OCI-LY1 (cell line): ENCODE measurements around the gene C3orf70.

Experiments used
- H2AFZ ChIP-seq: fragments of 200-600 bp; sonication (generic), shearing (Covaris generic); 2 replicates; pipeline ENCODE4 v1.6.0; 2014; ENCODE audit warnings: antibody characterized with exemption, mild to moderate bottlenecking, low read length
- H3F3A ChIP-seq: fragments of 200-600 bp; sonication (generic), shearing (Covaris generic); 2 replicates; pipeline ENCODE4 v1.6.0; 2014; ENCODE audit warnings: mild to moderate bottlenecking, antibody characterized with exemption, low read length, moderate library complexity; ENCODE audit not compliant: insufficient read depth
- H3K27ac ChIP-seq: fragments of 200-600 bp; sonication (generic); 2 replicates; pipeline ENCODE4 v1.5.1; 2014; ENCODE audit warnings: low read length, mixed run types, mild to moderate bottlenecking, low read depth; ENCODE audit not compliant: poor library complexity, severe bottlenecking
- H3K27me3 ChIP-seq: fragments of 200-600 bp; sonication (generic); 2 replicates; pipeline ENCODE4 v1.6.0; 2014; ENCODE audit warnings: antibody characterized with exemption, mild to moderate bottlenecking, low read length, moderate library complexity; ENCODE audit not compliant: insufficient read depth
- H3K36me3 ChIP-seq: fragments of 200-600 bp; sonication (generic); 2 replicates; pipeline ENCODE4 v1.6.1; 2014; ENCODE audit warnings: mild to moderate bottlenecking, antibody characterized with exemption, low read length, moderate library complexity, mixed read lengths; ENCODE audit not compliant: insufficient read depth
- H3K4me1 ChIP-seq: fragments of 200-600 bp; sonication (generic); 2 replicates; pipeline ENCODE4 v1.5.1; 2014; ENCODE audit warnings: mild to moderate bottlenecking, low read length, moderate library complexity; ENCODE audit not compliant: insufficient read depth, severe bottlenecking
- H3K4me2 ChIP-seq: fragments of 200-600 bp; sonication (generic), shearing (Covaris generic); 2 replicates; pipeline ENCODE4 v1.6.1; 2014; ENCODE audit warnings: low read length
- H3K4me3 ChIP-seq: fragments of 200-600 bp; sonication (generic); 2 replicates; pipeline ENCODE4 v1.5.1; 2014; ENCODE audit warnings: low read length, low read depth, mild to moderate bottlenecking, mixed read lengths; ENCODE audit not compliant: poor library complexity, severe bottlenecking
- H3K79me2 ChIP-seq: fragments of 200-600 bp; shearing (Covaris generic); 2 replicates; pipeline ENCODE4 v1.6.1; 2016; ENCODE audit warnings: mixed run types, low read length, mixed read lengths; ENCODE audit not compliant: insufficient read depth
- H3K9ac ChIP-seq: fragments of 200-600 bp; sonication (generic), shearing (Covaris generic); 2 replicates; pipeline ENCODE4 v1.6.1; 2014; ENCODE audit warnings: mild to moderate bottlenecking, low read length, mixed read lengths
- H3K9me2 ChIP-seq: fragments of 200-600 bp; sonication (generic), shearing (Covaris generic); 2 replicates; pipeline ENCODE4 v1.6.1; 2014; ENCODE audit warnings: low read depth, mild to moderate bottlenecking, low read length, mixed read lengths
- H3K9me3 ChIP-seq: fragments of 200-600 bp; shearing (Covaris generic); 2 replicates; pipeline ENCODE4 v1.6.1; 2014; ENCODE audit warnings: low read length, mixed read lengths
- H4K20me1 ChIP-seq: fragments of 200-600 bp; sonication (generic), shearing (Covaris generic); 2 replicates; pipeline ENCODE4 v1.6.0; 2016; ENCODE audit warnings: mild to moderate bottlenecking, low read length; ENCODE audit not compliant: insufficient read depth
- EZH2 ChIP-seq: fragments of 200-600 bp; sonication (generic), shearing (Covaris generic); IDR thresholded peaks from 2 replicates; pipeline ENCODE4 v1.8.0; 2017; ENCODE audit warnings: borderline replicate concordance, mixed run types, mild to moderate bottlenecking, antibody characterized with exemption, low read length, moderate library complexity, mixed read lengths
- TF ChIP-seq, protein P1 (sequence below): fragments of 200-600 bp; sonication (generic), shearing (Covaris generic); IDR thresholded peaks from 2 replicates; pipeline ENCODE4 v1.5.1; 2017; ENCODE audit warnings: mild to moderate bottlenecking, antibody characterized with exemption, low read length, moderate library complexity, mixed read lengths

Gene C3orf70

DNA sequence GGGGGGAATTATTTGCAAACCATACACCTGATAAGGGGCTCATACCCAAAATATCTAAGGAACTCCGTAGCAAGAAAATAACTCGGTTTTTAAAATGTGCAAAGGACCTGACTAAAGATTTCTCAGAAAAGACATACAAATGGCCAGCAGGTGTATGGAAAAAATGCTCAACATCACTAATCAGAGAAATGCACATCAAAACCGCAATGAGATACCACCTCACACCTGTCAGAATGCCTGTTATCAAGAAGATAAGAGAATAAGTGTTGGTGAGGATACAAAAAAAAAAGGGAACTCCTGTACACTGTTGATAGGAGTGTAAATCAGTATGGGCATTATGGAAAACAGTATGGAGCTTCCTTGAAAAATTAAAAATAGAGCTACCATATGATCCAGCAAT, 89.4 kb downstream of the C3orf70 start:
- Histone ChIP-seq H3K27ac (no peak overlapping the region), H3K4me3 (no peak overlapping the region)

GRCh38 chr3:185062191-185062590, 90.7 kb downstream of the C3orf70 start:
- Histone ChIP-seq H3K9me3 (peaks cover 8% of the 10 kb centered on the region; the same call in 1 of the 2 replicates), H3K9me2 (no peaks in the 10 kb centered on the region), H3K36me3 (no peaks in the 10 kb centered on the region), H3K27ac (no peak overlapping the region), H4K20me1 (no peaks in the 10 kb centered on the region), H3F3A (no peaks in the 10 kb centered on the region), H3K4me1 (no peaks in the 10 kb centered on the region), H3K27me3 (peaks cover 2% of the 10 kb centered on the region; the same call in 1 of the 2 replicates), H3K4me3 (no peak overlapping the region), H3K4me2 (no peak overlapping the region), H3K9ac (no peak overlapping the region), H2AFZ (no peak overlapping the region), H3K79me2 (no peaks in the 10 kb centered on the region)
- no peak for TF ChIP-seq EZH2
- TF ChIP-seq, protein P1, sequence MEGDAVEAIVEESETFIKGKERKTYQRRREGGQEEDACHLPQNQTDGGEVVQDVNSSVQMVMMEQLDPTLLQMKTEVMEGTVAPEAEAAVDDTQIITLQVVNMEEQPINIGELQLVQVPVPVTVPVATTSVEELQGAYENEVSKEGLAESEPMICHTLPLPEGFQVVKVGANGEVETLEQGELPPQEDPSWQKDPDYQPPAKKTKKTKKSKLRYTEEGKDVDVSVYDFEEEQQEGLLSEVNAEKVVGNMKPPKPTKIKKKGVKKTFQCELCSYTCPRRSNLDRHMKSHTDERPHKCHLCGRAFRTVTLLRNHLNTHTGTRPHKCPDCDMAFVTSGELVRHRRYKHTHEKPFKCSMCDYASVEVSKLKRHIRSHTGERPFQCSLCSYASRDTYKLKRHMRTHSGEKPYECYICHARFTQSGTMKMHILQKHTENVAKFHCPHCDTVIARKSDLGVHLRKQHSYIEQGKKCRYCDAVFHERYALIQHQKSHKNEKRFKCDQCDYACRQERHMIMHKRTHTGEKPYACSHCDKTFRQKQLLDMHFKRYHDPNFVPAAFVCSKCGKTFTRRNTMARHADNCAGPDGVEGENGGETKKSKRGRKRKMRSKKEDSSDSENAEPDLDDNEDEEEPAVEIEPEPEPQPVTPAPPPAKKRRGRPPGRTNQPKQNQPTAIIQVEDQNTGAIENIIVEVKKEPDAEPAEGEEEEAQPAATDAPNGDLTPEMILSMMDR = no peak

More for the DNA sequence above, 89.4 kb downstream of the C3orf70 start:
- Histone ChIP-seq H3K9me3 (peaks cover 8% of the 10 kb centered on the region; the same call in 1 of the 2 replicates), H3K4me1 (no peaks in the 10 kb centered on the region), H3K4me2 (no peak overlapping the region), H3K9ac (no peak overlapping the region), H3K79me2 (no peaks in the 10 kb centered on the region), H4K20me1 (no peaks in the 10 kb centered on the region), H3K27me3 (peaks cover 3% of the 10 kb centered on the region; the same call in 1 of the 2 replicates), H3K36me3 (no peaks in the 10 kb centered on the region), H3K9me2 (no peaks in the 10 kb centered on the region), H3F3A (no peaks in the 10 kb centered on the region), H2AFZ (no peak overlapping the region)
- TF ChIP-seq, protein P1 = no peak
- TF ChIP-seq EZH2 = no peak

GRCh38 chr3:185060655-185061054, 92.2 kb downstream of the C3orf70 start:
- Histone ChIP-seq H3K4me1 (no peaks in the 10 kb centered on the region), H3F3A (no peaks in the 10 kb centered on the region), H3K4me3 (no peak overlapping the region), H3K9ac (no peak overlapping the region), H3K9me2 (no peaks in the 10 kb centered on the region), H2AFZ (no peak overlapping the region), H3K27me3 (no peaks in the 10 kb centered on the region), H4K20me1 (no peaks in the 10 kb centered on the region), H3K4me2 (no peak overlapping the region), H3K36me3 (no peaks in the 10 kb centered on the region), H3K27ac (no peak overlapping the region), H3K79me2 (no peaks in the 10 kb centered on the region), H3K9me3 (peaks cover 8% of the 10 kb centered on the region)
- TF ChIP-seq, protein P1 = no peak
- TF ChIP-seq EZH2 = no peak
